OCI-LY7 (cell line): Measurements from ENCODE around the gene CD44.

Source experiments
- CTCF ChIP-seq: fragments of 200-600 bp; sonication (generic); conservative IDR thresholded peaks from 2 replicates; pipeline ENCODE4 v1.5.1; 2014; ENCODE audit warnings: mild to moderate bottlenecking, antibody characterized with exemption, low read length, moderate library complexity, mixed read lengths
- EZH2phosphoT487 ChIP-seq: fragments of 200-600 bp; sonication (generic); IDR thresholded peaks from 2 replicates; pipeline ENCODE4 v1.6.1; 2018; ENCODE audit warnings: low read depth, borderline replicate concordance, mild to moderate bottlenecking, mixed run types, antibody characterized with exemption, low read length, moderate library complexity, mixed read lengths

- TF ChIP-seq CTCF: no peak
- TF ChIP-seq EZH2phosphoT487: no peak
Observed at GRCh38 chr11:35237351-35237750, 98.4 kb downstream of the CD44 start.
